IPS-18a (cell line): ENCODE data around the gene PIK3C2A.

Experiments used
- H3K27ac ChIP-seq: one replicate; pipeline ENCODE4 v1.5.1; 2013; ENCODE audit warnings: low read length
- H3K27me3 ChIP-seq: one replicate; pipeline ENCODE4 v1.6.1; 2013; ENCODE audit warnings: mild to moderate bottlenecking, low read length; ENCODE audit not compliant: control insufficient read depth, insufficient read depth
- H3K36me3 ChIP-seq: one replicate; pipeline ENCODE4 v1.6.1; 2013; ENCODE audit warnings: low read depth, low read length; ENCODE audit not compliant: control insufficient read depth
- H3K4me1 ChIP-seq: one replicate; pipeline ENCODE4 v1.6.1; 2013; ENCODE audit warnings: low read depth, low read length; ENCODE audit not compliant: control insufficient read depth
- H3K4me3 ChIP-seq: one replicate; pipeline ENCODE4 v1.5.1; 2013; ENCODE audit warnings: low read length
- H3K9ac ChIP-seq: one replicate; pipeline ENCODE4 v1.6.1; 2013; ENCODE audit warnings: mild to moderate bottlenecking, low read length, moderate library complexity
- H3K9me3 ChIP-seq: one replicate; pipeline ENCODE4 v1.6.1; 2013; ENCODE audit warnings: low read depth, low read length; ENCODE audit not compliant: control insufficient read depth

PIK3C2A gene

DNA sequence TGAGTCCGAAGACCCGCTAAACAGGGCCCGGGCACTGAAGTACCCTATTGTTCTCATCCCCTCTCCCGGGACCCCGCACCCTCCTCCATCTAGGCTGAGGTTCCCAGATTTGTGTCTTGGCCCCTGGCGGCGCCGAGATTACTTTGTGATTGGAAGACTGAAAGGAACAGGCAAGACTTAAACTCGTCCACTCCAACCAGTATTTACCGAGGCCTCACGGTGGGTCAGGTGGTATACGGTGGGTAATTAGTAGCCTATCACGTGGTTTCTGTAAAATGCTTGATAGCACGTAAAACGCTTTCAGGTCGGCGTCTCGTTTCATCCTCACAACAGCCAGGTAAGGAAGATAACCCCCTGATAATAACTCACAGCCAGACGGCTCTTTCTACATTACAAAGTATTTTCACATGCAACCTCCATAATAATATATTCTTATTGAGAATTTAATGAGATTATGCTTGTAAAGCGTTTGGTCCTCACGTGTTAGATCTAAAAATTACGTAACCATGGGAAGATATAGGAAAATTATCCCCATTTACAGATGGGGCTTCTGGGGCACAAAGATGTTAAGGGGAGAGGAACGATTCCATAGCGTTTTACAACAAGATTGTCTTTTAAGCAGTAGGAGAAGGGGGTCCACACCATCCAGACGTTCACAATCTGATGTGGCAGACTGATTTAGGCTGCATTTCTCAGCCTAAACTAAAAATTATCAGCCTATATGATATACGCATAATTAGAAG, 642 bp upstream of the PIK3C2A start:
- Histone ChIP-seq H3K4me1 (peaks cover 9% of the 10 kb centered on the region), H3K4me3 (peak overlapping the region; percentile 98), H3K9me3 (no peaks in the 10 kb centered on the region), H3K27me3 (no peaks in the 10 kb centered on the region), H3K9ac (peak overlapping the region; percentile 98), H3K27ac (peak overlapping the region; percentile 96), H3K36me3 (no peaks in the 10 kb centered on the region)

DNA sequence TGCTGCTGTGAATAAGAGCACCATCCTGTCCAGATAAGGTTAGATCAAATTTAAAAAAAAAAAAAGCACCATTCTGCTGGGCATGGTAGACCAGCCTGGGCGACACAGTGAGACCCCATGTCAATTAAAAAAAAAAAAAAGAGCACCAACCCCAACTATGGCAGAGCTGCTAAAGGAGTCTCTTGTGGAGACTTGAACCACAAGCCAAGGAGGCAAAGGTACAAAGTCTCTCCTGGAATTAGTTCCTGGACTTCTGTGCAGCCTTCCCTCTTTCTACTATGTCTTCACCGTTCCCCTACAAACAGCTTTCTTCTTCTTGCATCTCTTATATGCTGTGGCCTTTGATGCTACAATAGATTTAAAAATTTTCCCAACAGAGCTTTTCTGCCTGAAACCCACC, 1.3 kb downstream of the PIK3C2A start:
- Histone ChIP-seq H3K27ac (no peak overlapping the region), H3K9ac (peak overlapping the region; percentile 98), H3K9me3 (no peaks in the 10 kb centered on the region), H3K36me3 (no peaks in the 10 kb centered on the region), H3K27me3 (no peaks in the 10 kb centered on the region), H3K4me3 (peak overlapping the region; percentile 98), H3K4me1 (peaks cover 9% of the 10 kb centered on the region)

- no peaks in the 10 kb centered on the region for H3K27me3 ChIP-seq
- no peaks in the 10 kb centered on the region for H3K4me1 ChIP-seq
- H3K36me3 ChIP-seq, result peaks cover 4% of the 10 kb centered on the region
- no peak overlapping the region for H3K4me3 ChIP-seq
- H3K9ac ChIP-seq, result no peak overlapping the region
- H3K9me3 ChIP-seq, result no peaks in the 10 kb centered on the region
- H3K27ac ChIP-seq, result no peak overlapping the region
These were observed 10.3 kb downstream of the PIK3C2A start for GRCh38 chr11:17197431-17197898.

DNA sequence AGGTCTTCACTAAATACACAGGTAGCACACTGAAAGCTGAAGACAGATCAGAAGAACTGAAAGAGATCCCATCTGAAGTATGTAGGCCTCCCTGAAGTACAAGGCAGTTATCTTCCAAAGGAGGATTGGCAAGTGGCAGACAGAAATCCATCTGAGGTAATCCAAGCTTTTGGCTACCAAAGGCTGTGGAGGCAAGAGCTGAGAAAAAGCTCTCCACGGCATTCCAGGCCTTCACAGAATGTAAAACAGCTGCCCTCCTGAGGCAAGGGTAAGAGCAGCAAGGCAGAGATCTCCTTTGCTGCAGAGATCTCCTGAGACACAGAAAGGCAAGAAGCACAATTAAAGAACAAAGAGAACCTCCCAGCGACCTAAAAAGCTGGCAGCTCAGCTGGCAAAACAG, 19.1 kb downstream of the PIK3C2A start:
- Histone ChIP-seq H3K9ac (no peak overlapping the region), H3K4me3 (no peak overlapping the region), H3K4me1 (peaks cover 4% of the 10 kb centered on the region), H3K9me3 (no peaks in the 10 kb centered on the region), H3K27me3 (no peaks in the 10 kb centered on the region), H3K36me3 (peaks cover 11% of the 10 kb centered on the region), H3K27ac (no peak overlapping the region)

- H3K4me1 ChIP-seq, result peaks cover 4% of the 10 kb centered on the region
- H3K4me3 ChIP-seq, result no peak overlapping the region
- no peaks in the 10 kb centered on the region for H3K27me3 ChIP-seq
- H3K27ac ChIP-seq, result no peak overlapping the region
- no peak overlapping the region for H3K9ac ChIP-seq
- H3K36me3 ChIP-seq, result peaks cover 13% of the 10 kb centered on the region
- H3K9me3 ChIP-seq, result no peaks in the 10 kb centered on the region
These were observed 20.7 kb downstream of the PIK3C2A start for GRCh38 chr11:17186932-17187692.

GRCh38 chr11:17185938-17186337, 21.8 kb downstream of the PIK3C2A start:
- Histone ChIP-seq H3K4me3 (no peak overlapping the region), H3K4me1 (peaks cover 4% of the 10 kb centered on the region), H3K27ac (no peak overlapping the region), H3K9me3 (no peaks in the 10 kb centered on the region), H3K36me3 (peaks cover 5% of the 10 kb centered on the region), H3K9ac (no peak overlapping the region), H3K27me3 (no peaks in the 10 kb centered on the region)

DNA sequence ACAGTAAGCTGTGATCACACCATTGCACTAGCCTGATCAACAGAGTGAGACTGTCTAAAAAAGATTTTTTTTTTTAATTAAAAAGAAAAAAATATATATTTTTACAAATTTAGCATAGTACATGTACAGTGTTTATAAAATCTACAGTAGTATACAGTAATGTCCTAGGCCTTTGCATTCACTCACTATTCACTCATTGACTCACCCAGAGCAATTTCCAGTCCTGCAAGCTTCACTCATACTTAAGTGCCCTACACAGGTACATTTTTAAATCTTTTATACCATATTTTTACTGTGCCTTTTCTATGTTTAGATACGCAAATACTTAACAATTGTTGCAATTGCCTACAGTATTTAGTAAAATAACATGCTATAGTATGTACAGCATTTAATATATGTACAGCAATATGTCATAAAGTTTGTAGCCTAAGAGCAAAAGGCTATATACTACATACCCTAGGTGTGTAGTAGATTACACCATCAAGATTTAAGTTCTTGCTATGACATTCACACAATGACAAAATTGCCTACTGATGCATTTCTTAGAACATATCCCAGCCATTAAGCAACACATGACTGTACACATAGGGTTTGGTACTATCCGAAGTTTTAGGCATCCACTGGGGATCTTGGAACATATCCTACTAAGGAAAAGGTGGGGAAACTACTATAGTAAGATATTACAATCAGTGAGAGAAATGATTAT, 22.8 kb downstream of the PIK3C2A start:
- Histone ChIP-seq H3K36me3 (peaks cover 5% of the 10 kb centered on the region), H3K9me3 (no peaks in the 10 kb centered on the region), H3K4me1 (peaks cover 4% of the 10 kb centered on the region), H3K4me3 (no peak overlapping the region), H3K27me3 (no peaks in the 10 kb centered on the region), H3K27ac (no peak overlapping the region), H3K9ac (no peak overlapping the region)

DNA sequence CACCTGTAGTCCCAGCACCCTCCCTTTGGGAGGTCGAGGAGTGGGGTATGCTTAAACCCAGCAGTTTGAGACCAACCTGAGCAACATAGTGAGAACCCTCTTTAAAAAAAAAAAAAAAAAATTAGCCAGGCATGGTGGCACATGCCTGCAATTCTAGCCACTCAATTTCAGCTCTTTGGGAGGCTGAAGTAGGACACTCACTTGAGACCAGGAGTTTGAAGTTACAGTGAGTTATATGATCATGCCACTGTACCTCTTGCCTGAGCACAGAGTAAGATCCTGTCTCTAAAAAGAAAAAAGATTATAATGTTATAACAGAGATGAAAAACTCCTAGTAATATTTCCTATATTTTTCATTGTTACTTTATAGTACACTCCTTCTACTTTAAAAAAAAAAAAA, 23.9 kb downstream of the PIK3C2A start:
- no peak overlapping the region for H3K9ac ChIP-seq
- H3K36me3 ChIP-seq, result peaks cover 5% of the 10 kb centered on the region
- H3K4me3 ChIP-seq, result no peak overlapping the region
- H3K27me3 ChIP-seq, result no peaks in the 10 kb centered on the region
- no peak overlapping the region for H3K27ac ChIP-seq
- peaks cover 4% of the 10 kb centered on the region for H3K4me1 ChIP-seq
- no peaks in the 10 kb centered on the region for H3K9me3 ChIP-seq

DNA sequence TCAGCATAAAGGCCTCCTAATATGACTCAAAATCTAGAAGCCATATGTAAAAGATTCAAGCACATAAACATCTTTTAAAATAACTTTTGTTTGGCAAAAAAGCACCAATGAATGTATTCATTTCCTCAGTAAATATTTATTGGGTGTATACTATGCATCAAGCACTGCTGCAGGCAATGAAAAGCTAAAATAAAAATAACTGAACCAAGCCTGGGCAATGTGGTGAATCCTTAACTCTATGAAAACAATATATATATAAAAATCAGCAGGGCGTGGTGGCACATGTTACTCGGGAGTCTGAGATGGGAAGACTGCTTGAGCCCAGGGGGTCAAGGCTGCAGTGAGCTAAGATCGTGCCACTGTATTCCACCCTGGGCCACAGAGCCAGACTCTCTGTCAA, 27.8 kb downstream of the PIK3C2A start:
- H3K9ac ChIP-seq, result no peak overlapping the region
- no peaks in the 10 kb centered on the region for H3K9me3 ChIP-seq

GRCh38 chr11:17173332-17173731, 34.5 kb downstream of the PIK3C2A start:
- H3K27ac ChIP-seq, result no peak overlapping the region
- H3K4me3 ChIP-seq, result no peak overlapping the region
- no peaks in the 10 kb centered on the region for H3K4me1 ChIP-seq
- H3K9ac ChIP-seq, result no peak overlapping the region
- H3K27me3 ChIP-seq, result no peaks in the 10 kb centered on the region
- H3K9me3 ChIP-seq, result no peaks in the 10 kb centered on the region
- peaks cover 12% of the 10 kb centered on the region for H3K36me3 ChIP-seq

More for the DNA sequence above, 27.8 kb downstream of the PIK3C2A start:
- H3K27ac ChIP-seq, result no peak overlapping the region
- no peaks in the 10 kb centered on the region for H3K27me3 ChIP-seq
- no peak overlapping the region for H3K4me3 ChIP-seq
- H3K36me3 ChIP-seq, result peaks cover 5% of the 10 kb centered on the region
- H3K4me1 ChIP-seq, result no peaks in the 10 kb centered on the region

DNA sequence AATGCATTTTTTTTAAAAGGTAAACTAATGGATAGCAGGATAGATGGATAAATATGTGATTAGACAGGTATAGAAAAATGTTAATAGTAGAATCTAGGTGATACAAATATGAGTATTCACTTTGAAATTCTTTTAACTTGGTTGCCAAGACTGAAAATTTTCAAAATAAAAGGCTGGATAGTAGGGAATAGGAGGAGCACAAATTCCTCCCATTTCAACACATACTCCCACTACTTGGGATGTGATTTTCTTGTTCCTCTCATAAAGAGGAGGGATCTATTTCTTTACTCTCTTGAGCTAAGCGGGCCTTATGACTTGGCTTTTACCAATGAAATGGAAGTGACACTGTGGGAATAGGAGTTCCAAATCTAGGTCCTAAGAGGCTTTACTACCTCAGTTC, 35.9 kb downstream of the PIK3C2A start:
- Histone ChIP-seq H3K27me3 (no peaks in the 10 kb centered on the region), H3K9me3 (no peaks in the 10 kb centered on the region), H3K9ac (no peak overlapping the region), H3K27ac (no peak overlapping the region), H3K36me3 (peaks cover 16% of the 10 kb centered on the region), H3K4me3 (no peak overlapping the region), H3K4me1 (no peaks in the 10 kb centered on the region)
